HEK293 (cell line): ENCODE measurements around the gene PGA5.

Experiments used
- SP7 ChIP-seq: fragments of 450-650 bp; formaldehyde crosslinking; IDR thresholded peaks from 2 replicates; pipeline ENCODE4 v1.5.1; 2016; ENCODE audit warnings: missing biosample characterization, missing genetic modification characterization
- ZNF266 ChIP-seq: fragments of 450-650 bp; formaldehyde crosslinking; IDR thresholded peaks from 2 replicates; pipeline ENCODE4 v1.5.1; 2016; ENCODE audit warnings: missing biosample characterization, missing genetic modification characterization, low read depth
- ZNF37A ChIP-seq: fragments of 450-650 bp; IDR thresholded peaks from 2 replicates; pipeline ENCODE4 v1.5.1; 2018; ENCODE audit warnings: missing biosample characterization, missing genetic modification characterization
- ZNF510 ChIP-seq: fragments of 450-650 bp; formaldehyde crosslinking; IDR thresholded peaks from 2 replicates; pipeline ENCODE4 v1.5.1; 2018; ENCODE audit warnings: mild to moderate bottlenecking, missing genetic modification characterization, missing biosample characterization; ENCODE audit not compliant: insufficient replicate concordance
- TF ChIP-seq, protein P1 (sequence below): fragments of 450-650 bp; formaldehyde crosslinking; IDR thresholded peaks from 2 replicates; pipeline ENCODE4 v1.5.1; 2016; ENCODE audit warnings: missing biosample characterization, missing genetic modification characterization
- TF ChIP-seq, protein P2 (sequence below): fragments of 450-650 bp; formaldehyde crosslinking; IDR thresholded peaks from 2 replicates; pipeline ENCODE4 v1.5.1; 2016; ENCODE audit warnings: missing biosample characterization, missing genetic modification characterization

DNA sequence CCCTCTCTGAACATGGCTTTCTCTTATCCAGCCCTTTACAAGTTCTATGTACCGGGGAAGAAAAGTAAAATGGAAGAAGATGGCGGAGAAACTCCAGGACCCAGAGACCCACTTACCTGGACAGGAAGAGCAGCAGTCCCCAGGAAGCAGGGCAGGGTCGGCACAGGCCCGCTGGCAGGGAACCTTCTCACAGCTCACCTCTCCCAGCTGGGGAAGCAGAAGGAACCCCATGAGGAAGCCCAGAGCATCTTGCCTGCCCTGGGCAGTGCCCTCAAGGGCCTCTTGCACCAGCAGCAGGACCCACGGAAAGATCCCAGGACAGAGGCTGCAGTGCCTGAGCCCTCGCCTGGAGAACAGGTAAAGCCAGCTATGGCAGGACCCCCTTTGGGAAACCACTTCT lies 23.4 kb downstream of the PGA5 start:
- no peak for TF ChIP-seq ZNF37A (tag by site-specific recombination)
- TF ChIP-seq, protein P1, sequence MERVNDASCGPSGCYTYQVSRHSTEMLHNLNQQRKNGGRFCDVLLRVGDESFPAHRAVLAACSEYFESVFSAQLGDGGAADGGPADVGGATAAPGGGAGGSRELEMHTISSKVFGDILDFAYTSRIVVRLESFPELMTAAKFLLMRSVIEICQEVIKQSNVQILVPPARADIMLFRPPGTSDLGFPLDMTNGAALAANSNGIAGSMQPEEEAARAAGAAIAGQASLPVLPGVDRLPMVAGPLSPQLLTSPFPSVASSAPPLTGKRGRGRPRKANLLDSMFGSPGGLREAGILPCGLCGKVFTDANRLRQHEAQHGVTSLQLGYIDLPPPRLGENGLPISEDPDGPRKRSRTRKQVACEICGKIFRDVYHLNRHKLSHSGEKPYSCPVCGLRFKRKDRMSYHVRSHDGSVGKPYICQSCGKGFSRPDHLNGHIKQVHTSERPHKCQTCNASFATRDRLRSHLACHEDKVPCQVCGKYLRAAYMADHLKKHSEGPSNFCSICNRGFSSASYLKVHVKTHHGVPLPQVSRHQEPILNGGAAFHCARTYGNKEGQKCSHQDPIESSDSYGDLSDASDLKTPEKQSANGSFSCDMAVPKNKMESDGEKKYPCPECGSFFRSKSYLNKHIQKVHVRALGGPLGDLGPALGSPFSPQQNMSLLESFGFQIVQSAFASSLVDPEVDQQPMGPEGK (tag by site-specific recombination): no peak
- TF ChIP-seq ZNF510: no peak
- TF ChIP-seq, protein P2, sequence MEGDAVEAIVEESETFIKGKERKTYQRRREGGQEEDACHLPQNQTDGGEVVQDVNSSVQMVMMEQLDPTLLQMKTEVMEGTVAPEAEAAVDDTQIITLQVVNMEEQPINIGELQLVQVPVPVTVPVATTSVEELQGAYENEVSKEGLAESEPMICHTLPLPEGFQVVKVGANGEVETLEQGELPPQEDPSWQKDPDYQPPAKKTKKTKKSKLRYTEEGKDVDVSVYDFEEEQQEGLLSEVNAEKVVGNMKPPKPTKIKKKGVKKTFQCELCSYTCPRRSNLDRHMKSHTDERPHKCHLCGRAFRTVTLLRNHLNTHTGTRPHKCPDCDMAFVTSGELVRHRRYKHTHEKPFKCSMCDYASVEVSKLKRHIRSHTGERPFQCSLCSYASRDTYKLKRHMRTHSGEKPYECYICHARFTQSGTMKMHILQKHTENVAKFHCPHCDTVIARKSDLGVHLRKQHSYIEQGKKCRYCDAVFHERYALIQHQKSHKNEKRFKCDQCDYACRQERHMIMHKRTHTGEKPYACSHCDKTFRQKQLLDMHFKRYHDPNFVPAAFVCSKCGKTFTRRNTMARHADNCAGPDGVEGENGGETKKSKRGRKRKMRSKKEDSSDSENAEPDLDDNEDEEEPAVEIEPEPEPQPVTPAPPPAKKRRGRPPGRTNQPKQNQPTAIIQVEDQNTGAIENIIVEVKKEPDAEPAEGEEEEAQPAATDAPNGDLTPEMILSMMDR (tag by site-specific recombination): no peak
- no peak for TF ChIP-seq SP7 (tag by site-specific recombination)
- TF ChIP-seq ZNF266 (tag by site-specific recombination): no peak
